Brain pericyte (primary cell): Measurements from ENCODE around the gene SMIM9.

Experiments
- DNase-seq: peaks from one replicate; pipeline ENCODE4 v3.0.0-alpha.2; 2012; ENCODE audit warnings: low read depth, low spot score

SMIM9 gene

DNA sequence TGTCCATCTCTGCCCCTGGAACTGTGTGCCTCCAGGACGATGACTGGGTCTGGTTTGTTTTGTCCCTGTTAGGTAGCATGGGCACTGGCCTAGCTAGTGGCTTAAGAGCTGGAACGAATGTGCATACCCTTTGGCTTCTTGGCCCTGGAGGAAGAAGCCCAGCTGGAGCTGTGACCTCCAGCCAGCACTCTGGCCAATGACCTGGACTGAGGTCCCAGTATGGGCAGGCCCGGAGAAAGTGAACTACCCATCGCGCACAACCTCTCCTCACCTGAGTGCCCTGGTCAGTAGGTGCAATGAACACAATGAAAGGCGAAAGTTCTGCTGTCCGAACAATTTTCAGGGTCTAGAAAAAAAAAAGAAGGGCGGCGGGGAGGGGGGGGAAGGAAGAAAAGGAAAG, 53.5 kb downstream of the SMIM9 start:
- no peak for DNase-seq

DNA sequence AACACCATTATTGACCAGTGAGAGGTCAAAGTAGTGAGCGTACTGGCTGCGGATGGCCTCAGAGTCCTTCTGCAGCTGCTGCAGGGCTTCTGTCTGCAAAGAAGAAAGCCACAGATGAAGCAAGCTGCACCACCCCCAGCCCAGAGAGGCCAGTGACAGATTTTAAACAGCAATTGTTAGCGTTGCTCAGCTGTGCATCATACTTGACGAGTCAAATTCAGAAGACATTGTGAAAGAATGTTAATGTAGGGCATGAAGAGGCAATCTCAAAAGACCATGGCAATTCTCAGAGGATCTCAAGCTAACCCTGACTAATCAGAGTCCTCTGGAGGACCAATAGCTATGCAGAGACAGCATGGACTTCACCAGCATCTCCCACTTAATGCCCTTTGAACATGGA, 55.2 kb downstream of the SMIM9 start:
- no peak for DNase-seq

GRCh38 chrX:154776753-154777152, 57.7 kb downstream of the SMIM9 start:
- DNase-seq: no peak

DNA sequence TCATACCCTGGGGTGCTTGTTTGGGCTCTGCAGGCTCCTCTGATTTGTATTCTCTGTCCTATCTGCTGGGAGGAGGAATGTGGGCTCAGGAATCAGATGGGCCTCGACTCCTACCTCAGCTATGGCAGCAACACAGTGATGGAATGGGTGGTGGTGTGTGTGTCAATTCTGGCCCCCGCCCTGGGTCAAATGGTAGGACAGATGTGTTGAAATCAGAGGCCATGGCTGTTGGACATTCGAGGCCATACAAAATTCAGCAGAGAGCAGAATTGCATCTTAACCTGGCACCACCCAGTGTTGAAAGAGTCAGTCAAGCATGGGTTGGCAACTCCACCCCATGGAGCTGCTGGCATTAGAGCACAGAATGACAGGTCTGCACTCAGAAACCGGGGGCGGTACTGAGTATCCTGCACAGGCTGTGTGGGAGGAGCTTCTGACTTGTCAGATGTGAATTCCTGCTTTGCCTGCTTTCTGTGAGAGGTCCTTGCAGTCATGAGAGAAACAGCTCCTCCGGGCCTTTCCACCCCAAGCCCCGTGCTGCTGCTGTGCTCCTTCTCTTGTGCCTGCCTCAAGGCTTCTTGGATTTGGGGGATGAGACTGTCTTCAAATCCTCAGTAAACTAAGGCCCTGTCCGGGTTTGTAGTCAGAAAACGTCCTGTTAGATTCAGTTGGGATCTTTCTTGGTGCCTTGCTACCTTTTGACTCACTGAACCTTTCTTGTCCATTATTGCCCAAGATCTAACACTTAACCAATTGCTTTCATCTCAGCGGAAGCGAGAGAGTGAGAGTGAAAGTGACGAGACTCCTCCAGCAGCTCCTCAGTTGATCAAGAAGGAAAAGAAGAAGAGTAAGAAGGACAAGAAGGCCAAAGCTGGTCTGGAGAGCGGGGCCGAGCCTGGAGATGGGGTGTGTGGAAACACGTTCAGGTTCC, 58.8 kb downstream of the SMIM9 start:
- DNase-seq: no peak

DNA sequence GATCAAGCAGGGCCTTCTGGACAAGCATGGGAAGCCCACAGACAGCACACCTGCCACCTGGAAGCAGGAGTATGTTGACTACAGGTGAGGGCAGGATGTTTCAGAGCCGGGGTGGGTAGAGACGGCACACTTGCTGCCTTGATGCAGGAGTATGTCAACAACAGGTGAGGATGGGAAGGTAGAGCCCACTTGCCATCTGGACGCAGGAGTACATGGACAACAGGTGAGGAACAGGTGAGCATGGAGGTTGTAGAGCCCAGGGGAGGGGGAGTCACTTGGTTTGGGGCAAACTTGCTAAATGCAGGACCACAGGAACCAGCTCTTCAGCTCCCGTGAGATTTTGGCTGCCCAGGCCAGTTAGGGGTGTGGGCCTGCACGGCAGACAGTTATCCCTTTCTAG, 59.8 kb downstream of the SMIM9 start:
- no peak for DNase-seq
